Activated T-cell treated with anti-CD3 and anti-CD28 coated beads for 1 hour (primary cell): ENCODE results near the gene TTLL5.
"Not testable (repeated sequence)": the region's sequence is repeated elsewhere in the genome, so short reads cannot be mapped to it uniquely, and the experiment has no call there.

Experiments
- DNase-seq: peaks from one replicate; pipeline ENCODE4 v3.0.0-alpha.2; 2020; ENCODE audit warnings: low read depth

The TTLL5 gene

DNA sequence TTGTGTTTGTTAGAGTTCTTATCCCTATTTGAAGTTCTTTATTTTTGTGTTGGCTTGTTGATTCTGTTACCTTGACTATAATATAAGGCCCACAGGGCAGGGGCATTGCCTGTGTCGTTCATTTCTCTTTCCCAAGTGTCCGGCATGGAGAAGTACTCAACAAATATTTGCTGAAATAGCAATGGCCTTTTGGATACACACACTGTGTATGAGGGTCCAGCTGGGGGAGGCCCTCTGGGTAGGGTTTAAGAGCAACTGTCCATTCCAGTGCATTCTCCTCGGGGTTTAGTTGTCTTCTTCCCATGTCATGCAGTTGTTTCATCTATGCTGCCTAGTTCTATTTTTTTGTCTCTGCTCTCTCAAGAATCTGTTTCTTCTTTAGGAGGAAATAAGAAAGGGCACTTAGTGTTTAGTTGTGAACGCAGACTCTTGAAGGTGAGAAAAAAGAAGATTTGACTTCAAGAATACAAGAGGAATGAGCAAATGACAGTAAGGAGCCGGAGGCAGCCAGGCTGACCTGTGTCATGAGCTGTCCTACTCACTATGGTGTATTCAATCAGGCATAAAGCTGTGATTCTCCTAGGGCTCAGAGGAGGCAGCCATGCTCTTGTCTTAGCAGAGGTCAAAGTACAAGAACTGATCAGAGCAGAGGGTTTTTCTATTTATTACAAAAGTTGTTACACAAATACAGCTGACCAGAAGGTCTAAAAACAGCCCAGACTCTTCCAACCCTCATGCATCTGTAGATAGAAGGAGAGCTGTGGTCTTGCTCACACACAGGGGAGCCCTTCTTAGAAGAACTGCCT, 10.6 kb upstream of the TTLL5 start:
- DNase-seq: no peak

GRCh38 chr14:75653563-75653962, 7.5 kb upstream of the TTLL5 start:
- no peak for DNase-seq

GRCh38 chr14:75654127-75654732, 6.8 kb upstream of the TTLL5 start:
- DNase-seq: peak; percentile 80

- DNase-seq: no peak
These were observed 5.8 kb upstream of the TTLL5 start for GRCh38 chr14:75655235-75655634.

DNA sequence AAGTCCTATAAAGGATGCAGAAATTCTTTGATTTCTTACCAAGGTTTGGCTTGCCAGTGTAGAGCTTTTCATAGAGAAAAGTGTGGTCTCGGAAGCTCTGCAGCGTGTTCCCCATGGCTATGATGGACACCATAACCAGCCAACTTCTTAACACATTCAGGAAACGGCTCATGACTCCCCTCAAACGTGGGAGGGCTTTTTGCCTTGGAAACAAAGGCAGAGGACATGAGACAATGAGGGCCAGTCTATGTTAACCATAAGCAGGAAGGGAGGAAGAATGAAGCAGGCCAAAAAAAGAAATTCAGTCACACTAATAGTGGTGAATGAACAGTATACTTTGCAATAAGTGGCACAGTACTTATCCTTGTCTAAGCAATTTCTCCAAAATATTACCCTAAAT, 3.7 kb upstream of the TTLL5 start:
- DNase-seq: no peak

- no peak for DNase-seq
These were observed 2.1 kb upstream of the TTLL5 start for GRCh38 chr14:75658957-75659356.

GRCh38 chr14:75660238-75660629, 812 bp upstream of the TTLL5 start:
- no peak for DNase-seq

DNA sequence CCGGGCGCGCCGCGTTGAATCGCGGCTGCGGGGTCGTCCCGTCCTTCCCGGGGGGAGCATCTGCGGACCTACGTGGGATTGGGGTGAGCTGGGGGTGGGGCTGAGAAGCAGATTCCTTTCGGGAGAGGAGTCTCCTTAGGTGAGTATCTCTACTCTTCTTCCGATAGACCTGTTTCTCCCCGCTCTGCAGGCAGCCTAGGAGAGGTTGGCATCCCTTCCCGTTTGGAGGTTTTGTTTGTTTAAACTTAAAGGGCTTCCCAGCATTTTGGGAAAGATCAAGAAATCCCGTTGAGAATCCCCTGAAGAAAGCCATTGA, 411 bp downstream of the TTLL5 start:
- DNase-seq: no peak

DNA sequence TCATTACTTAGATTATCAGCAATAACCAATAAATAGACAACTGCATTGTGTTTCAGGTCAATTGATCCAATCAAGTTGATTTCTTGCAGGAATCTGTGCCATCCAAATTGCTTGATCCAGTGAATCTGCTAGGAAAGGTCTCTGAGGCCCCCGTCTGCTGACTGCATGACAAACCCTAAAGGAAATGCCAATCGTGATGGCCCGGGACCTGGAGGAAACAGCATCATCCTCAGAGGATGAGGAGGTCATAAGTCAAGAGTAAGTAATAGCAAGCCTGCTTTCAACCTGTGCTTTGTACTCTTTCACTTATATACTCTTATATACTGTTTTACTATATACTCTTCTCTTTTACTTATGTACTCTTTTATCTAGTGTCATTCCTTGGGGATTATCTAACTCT, 1.9 kb downstream of the TTLL5 start:
- DNase-seq: no peak

GRCh38 chr14:75667099-75667765, 6.2 kb downstream of the TTLL5 start:
- no peak for DNase-seq

GRCh38 chr14:75672605-75673192, 11.7 kb downstream of the TTLL5 start:
- DNase-seq: no peak

DNA sequence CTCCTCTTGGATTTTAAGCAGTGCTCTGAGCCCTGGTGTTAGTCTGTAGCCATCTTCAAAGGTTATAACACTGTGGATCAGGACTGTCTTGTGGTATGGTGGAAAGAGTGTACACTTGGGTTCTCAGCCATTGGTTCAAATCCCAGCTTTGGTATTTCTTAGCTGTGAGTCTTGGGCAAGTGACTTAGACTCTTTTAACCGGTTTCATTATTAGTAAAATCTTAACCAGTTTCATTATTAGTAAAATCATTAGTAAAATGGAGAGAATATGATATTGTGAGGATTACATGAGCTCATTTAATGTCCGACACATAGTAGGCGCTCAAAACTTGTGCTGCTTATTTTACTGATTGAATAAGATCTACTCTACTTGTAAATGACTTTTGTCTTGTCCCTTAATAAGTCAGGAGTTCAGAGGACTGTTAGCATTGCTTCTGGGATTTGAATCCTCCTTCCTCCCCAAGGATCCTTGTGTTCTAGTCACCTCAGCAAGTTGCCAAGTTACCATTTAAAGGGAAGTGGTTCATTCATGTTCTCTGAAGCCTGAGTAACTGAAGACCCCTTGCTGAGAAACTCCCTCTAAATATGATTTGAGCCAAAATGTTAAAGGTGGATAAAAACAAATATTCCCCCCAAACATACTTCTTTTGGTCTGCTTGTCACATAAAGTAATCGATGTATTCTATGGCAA, 12.4 kb downstream of the TTLL5 start:
- no peak for DNase-seq

DNA sequence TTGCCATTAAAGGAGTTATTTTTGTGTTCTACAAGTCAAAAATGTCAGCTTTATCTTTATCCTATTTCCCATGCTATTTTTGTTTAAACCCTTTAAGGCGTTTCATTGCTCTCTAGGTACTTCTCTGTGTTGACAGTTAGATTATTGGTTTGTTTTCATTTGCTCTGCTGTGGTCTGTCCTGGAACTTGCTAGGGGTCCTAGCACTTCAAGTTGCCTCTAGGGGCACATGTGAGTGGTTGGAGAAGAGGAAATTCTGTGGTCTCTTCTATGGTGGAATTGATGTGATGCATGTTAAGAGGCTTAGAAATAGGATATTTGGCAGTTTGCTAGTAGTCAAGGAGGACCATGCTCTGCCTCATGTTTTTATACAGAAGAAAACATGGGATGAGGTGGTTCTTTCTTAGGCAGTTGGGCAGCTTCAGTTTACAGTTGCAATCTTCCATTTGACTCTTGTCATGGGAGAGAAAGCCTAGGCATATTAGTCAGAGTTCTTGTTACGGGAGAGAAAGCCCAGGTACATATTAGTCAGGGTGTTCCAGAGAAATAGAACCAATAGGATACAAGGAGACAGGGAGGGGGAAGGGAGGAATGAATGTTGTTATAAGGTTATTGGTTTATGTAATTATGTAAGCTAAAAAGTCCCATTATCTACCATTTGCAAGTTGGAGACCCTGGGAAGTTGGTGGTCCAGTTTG, 14.4 kb downstream of the TTLL5 start:
- no peak for DNase-seq

GRCh38 chr14:75685910-75686309, 24.9 kb downstream of the TTLL5 start:
- no peak for DNase-seq

DNA sequence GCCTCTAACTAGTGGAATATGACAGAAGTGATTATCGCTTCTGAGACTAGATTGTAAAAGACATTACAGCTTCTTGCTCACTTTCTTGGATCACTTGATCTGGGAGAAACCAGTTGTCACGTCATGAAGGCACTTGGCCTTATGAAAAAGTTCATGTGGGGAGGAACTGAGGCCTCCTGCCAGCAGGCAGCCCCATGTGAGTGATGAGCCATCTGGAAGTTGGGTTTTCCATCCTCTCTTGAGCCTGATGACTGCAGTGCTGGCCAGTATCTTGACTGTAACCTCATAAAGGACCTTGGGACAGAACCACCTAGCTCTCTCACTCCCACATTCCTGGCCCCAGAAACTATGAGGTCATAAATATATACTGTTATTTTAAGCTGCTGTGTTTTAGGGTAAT, 28.0 kb downstream of the TTLL5 start:
- no peak for DNase-seq

DNA sequence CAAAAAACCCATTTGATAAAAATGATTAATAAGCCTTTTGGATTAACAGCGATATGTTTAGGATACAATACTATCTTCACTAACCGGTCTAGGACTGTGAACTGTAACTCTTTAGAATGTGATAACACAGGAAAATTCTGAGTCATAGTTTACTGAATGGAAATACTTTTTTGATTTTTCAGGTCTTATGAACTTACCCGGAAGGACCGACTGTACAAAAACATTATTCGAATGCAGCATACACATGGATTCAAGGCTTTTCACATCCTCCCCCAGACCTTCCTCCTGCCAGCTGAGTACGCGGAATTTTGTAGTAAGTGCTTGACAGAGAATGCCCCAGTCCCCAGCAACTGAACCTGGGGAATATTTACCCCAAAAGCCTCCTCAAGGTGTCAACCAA, 29.0 kb downstream of the TTLL5 start:
- no peak for DNase-seq

DNA sequence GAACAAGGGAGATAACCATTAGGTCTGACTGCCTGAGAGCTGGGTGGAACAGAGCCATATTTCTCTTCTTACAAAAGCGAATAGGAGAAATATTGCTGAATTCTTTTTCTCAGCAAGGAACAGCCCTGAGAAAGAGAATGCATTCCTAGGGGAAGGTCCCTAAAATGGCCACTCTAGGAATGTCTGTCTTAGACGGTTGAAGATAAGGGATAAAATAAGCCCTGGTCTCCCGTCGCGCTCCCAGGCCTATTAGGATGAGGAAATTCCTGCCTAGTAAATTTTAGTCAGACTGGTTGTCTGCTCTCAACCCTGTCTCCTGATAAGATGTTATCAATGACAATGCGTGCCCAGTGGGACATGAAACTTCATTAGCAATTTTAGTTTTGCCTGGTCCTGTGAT, 34.0 kb downstream of the TTLL5 start:
- DNase-seq: not testable (repeated sequence)

DNA sequence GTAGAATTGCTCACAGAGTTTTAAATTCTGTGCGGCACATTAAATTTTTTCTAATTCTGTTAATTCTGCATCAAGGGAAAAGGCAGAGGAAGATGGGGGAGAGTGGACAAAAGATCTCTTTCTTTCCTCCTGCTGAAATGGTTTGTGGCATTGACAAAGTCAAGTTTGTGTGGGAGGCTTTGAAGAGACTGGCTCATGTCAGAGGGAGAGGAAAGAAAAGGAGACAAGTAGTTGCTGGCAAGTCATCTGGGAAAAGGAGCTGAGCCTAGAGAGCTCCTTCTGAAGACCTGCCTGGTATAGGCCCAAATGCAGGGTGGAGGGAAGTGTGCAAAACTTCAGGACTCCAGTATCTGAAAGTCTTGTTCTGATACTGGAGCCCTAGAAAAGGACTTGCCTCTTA, 36.3 kb downstream of the TTLL5 start:
- no peak for DNase-seq

DNA sequence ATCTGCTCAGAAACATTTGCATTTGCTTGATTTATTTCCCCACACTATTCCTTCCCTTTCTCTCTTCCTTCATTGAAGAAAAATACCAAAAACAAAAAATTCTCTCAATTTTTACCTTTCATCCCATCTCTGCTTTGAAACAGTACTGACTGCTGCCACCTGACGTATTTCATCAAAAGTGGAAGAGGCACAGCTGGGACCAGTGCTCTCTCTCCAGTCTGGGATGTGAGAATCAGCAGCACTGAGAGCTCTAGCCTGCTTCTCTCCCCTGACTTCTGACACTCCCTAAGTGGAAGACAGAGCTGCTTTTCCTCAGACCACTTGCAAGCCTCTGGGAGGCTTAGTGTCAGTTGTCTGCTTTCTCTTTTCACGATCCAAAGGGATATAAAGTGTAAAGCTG, 36.9 kb downstream of the TTLL5 start:
- DNase-seq: no peak

- no peak for DNase-seq
These were observed 38.3 kb downstream of the TTLL5 start for GRCh38 chr14:75699331-75699730.

- DNase-seq: no peak
These were observed 39.2 kb downstream of the TTLL5 start for GRCh38 chr14:75700295-75700694.

DNA sequence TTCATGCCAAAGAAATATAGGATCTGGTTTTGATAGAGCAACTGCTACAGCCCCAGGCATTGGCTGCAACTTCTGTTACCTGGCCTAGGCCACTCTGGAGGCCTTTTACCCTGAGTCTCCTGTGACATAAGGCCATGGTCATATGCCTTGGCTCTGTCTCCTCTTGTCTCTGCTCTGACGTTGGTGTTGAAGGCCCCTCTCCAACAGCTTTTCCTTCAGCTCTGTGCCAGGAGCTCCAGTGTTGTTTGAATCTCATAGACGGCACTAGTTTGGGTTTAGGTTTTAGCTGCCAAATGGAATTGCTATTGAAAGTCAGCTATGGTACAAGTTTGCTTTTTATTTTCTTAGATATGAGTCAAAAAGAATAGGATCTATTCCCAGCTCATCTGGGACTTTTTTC, 41.1 kb downstream of the TTLL5 start:
- DNase-seq: no peak
